Suprapubic skin (tissue), 3 donors: ENCODE data around the gene APOE.

Experiments used
- CTCF ChIP-seq, 2 donors: fragments of 200-600 bp in 1 of 2; fragments of 450-650 bp in 1 of 2; sonication (generic) in 1 of 2; IDR thresholded peaks; one replicate each; pipeline ENCODE4 v1.5.1; 2016 to 2019; ENCODE audit warnings: antibody characterized with exemption in 2 of 2, mild to moderate bottlenecking in 1 of 2, moderate library complexity in 1 of 2
- POLR2A ChIP-seq, 2 donors: fragments of 450-650 bp; IDR thresholded peaks; one replicate each; pipeline ENCODE4 v1.6.1; 2017; ENCODE audit warnings: antibody characterized with exemption in 2 of 2, mild to moderate bottlenecking in 2 of 2, moderate library complexity in 2 of 2

GRCh38 chr19:44949550-44949949 lies 44.0 kb downstream of the APOE start:
- TF ChIP-seq POLR2A (IDR thresholded peaks at IDR 0.05), result no peak
- TF ChIP-seq CTCF (IDR thresholded peaks at IDR 0.05), result no peak
